Panc1 (cell line): ENCODE data around the gene SHISA5.

Source experiments
- POLR2AphosphoS5 ChIP-seq: IDR thresholded peaks from 2 replicates; pipeline ENCODE4 v1.6.1; 2012; ENCODE audit warnings: mild to moderate bottlenecking, low read depth, low read length, moderate library complexity
- TF ChIP-seq, protein P1 (sequence below): fragments of 450-650 bp; IDR thresholded peaks from 2 replicates; pipeline ENCODE4 v1.5.1; 2017; ENCODE audit warnings: mild to moderate bottlenecking

DNA sequence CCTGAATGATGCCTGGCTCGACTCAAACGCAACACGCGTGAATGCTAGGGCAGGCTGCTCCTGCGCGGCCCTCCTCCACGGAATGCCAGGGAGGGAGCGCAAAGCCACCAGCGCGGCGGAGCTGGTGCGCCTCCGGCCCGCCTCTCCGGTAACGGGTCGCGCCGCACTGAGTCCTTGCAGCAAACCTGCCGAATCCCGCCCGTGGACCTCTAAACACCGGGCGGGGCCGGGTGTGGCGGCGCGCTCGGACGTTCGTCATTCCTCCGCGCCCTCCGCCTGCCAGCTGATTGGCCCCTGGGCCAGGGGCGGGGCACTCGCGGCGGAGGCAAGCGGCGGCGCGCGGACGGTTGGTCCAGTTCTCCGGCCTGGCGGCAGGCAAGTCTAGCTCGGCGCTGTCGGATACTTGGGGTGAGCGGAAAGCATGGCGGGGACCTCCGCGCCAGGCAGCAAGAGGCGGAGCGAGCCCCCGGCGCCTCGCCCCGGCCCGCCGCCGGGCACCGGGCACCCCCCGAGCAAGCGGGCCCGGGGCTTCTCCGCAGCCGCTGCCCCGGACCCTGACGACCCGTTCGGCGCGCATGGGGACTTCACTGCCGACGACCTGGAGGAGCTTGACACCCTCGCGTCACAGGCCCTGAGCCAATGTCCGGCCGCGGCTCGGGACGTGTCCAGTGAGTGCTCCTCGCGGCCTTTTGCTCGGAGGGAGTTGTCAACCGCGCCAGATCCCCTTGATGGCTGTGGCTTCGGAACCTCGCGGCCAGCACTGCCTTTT, 57.4 kb downstream of the SHISA5 start, which contains the start of gene ATRIP:
- TF ChIP-seq, protein P1, sequence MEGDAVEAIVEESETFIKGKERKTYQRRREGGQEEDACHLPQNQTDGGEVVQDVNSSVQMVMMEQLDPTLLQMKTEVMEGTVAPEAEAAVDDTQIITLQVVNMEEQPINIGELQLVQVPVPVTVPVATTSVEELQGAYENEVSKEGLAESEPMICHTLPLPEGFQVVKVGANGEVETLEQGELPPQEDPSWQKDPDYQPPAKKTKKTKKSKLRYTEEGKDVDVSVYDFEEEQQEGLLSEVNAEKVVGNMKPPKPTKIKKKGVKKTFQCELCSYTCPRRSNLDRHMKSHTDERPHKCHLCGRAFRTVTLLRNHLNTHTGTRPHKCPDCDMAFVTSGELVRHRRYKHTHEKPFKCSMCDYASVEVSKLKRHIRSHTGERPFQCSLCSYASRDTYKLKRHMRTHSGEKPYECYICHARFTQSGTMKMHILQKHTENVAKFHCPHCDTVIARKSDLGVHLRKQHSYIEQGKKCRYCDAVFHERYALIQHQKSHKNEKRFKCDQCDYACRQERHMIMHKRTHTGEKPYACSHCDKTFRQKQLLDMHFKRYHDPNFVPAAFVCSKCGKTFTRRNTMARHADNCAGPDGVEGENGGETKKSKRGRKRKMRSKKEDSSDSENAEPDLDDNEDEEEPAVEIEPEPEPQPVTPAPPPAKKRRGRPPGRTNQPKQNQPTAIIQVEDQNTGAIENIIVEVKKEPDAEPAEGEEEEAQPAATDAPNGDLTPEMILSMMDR = no peak
- TF ChIP-seq POLR2AphosphoS5 = peak; percentile 81
